HG03442 (cell line): ENCODE data around the gene GLT1D1.
"Not testable (repeated sequence)": the region's sequence is repeated elsewhere in the genome, so short reads cannot be mapped to it uniquely, and the experiment has no call there.

Experiments used
- ATAC-seq: cut with Tn5 transposase; IDR thresholded peaks from one replicate; pipeline ENCODE4 v1.9.1; 2021; ENCODE audit warnings: mild to moderate bottlenecking, moderate library complexity; ENCODE audit not compliant: unreplicated experiment

Gene GLT1D1

GRCh38 chr12:128820253-128820652 lies 33.0 kb upstream of the GLT1D1 start:
- no peak for ATAC-seq

GRCh38 chr12:128820723-128821432 lies 32.4 kb upstream of the GLT1D1 start:
- peak; percentile 44 for ATAC-seq

- peak; percentile 14 for ATAC-seq
These were observed 29.9 kb upstream of the GLT1D1 start for GRCh38 chr12:128823216-128823915.

GRCh38 chr12:128823916-128824839 lies 29.1 kb upstream of the GLT1D1 start, which contains the start of gene SLC15A4:
Gene SLC15A4, minus strand, starts transcription at chr12:128823958. Its CDS starts 15 bp downstream, at chr12:128823943.
- ATAC-seq = peak; percentile 79

GRCh38 chr12:128825835-128826234 lies 27.4 kb upstream of the GLT1D1 start:
- ATAC-seq = no peak

GRCh38 chr12:128827724-128828123 lies 25.6 kb upstream of the GLT1D1 start:
- no peak for ATAC-seq

- peak; percentile 87 for ATAC-seq
These were observed 23.3 kb upstream of the GLT1D1 start for GRCh38 chr12:128829861-128830504.

GRCh38 chr12:128830505-128830893 lies 22.8 kb upstream of the GLT1D1 start:
- peak; percentile 47 for ATAC-seq

GRCh38 chr12:128833418-128833817 lies 19.9 kb upstream of the GLT1D1 start:
- no peak for ATAC-seq

GRCh38 chr12:128839885-128840284 lies 13.4 kb upstream of the GLT1D1 start:
- ATAC-seq = not testable (repeated sequence)

GRCh38 chr12:128840862-128841468 lies 12.3 kb upstream of the GLT1D1 start:
- peak; percentile 71 for ATAC-seq

GRCh38 chr12:128842579-128842978 lies 10.7 kb upstream of the GLT1D1 start:
- ATAC-seq = no peak

GRCh38 chr12:128843538-128843937 lies 9.7 kb upstream of the GLT1D1 start:
- no peak for ATAC-seq

- peak; percentile 49 for ATAC-seq
These were observed 9.1 kb upstream of the GLT1D1 start for GRCh38 chr12:128844031-128844635.

- not testable (repeated sequence) for ATAC-seq
These were observed 6.6 kb upstream of the GLT1D1 start for GRCh38 chr12:128846671-128847070.

GRCh38 chr12:128848371-128848770 lies 4.9 kb upstream of the GLT1D1 start:
- ATAC-seq = no peak

- not testable (repeated sequence) for ATAC-seq
These were observed 3.5 kb upstream of the GLT1D1 start for GRCh38 chr12:128849806-128850205.

- no peak for ATAC-seq
These were observed 2.9 kb upstream of the GLT1D1 start for GRCh38 chr12:128850400-128850799.

- ATAC-seq = not testable (repeated sequence)
These were observed 1.8 kb upstream of the GLT1D1 start for GRCh38 chr12:128851429-128851828.
